NCI-H2227 (cell line): Measurements from ENCODE around the gene UGT1A10.
"Not testable (repeated sequence)": the region's sequence is repeated elsewhere in the genome, so short reads cannot be mapped to it uniquely, and the experiment has no call there.

Experiments used
- DNase-seq: peaks from one replicate; lab custom pipeline; 2025; ENCODE audit not compliant: unreplicated experiment; lab: John Stamatoyannopoulos, UW

UGT1A10 gene

GRCh38 chr2:233655043-233655442 lies 18.8 kb downstream of the UGT1A10 start:
- DNase-seq: no peak

DNA sequence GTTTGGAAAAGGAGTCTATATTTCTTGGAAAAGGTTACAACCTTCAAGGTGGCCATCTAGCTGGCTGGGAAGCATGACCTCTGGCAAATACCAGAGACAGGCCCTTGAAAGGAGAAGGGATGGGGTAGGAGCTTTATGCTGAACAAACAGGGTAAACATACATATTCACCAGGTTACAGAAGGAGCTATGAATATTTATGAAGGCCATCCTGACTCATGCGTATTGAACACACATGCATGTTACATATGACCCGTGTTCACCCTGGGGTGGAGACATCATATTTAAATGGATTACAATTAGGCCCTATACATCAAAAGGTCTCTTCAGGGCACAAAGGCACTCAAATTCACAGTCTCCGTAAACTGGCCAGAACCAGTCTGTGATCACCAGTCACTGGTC lies 19.7 kb downstream of the UGT1A10 start:
- DNase-seq: not testable (repeated sequence)

- no peak for DNase-seq
Measured at GRCh38 chr2:233656443-233656842, 20.2 kb downstream of the UGT1A10 start.

DNA sequence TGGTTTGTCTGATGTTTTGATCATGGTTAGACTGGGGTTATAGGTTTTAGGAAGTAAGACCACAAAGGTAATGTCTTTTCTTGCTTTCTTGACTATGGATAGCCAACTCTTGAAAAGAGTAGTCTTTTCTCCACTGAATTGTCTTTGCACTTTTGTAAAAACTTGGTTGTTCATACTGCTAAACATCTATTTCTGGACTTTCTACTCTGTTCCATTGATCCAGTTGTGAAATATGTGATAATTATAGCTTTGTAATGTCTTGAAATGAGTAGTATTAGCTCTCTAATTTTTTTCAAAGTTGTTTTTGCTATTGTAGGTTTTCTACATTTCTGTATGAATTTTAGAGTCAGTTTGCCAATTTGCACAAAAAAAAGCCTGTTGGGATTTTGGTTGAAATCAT lies 22.4 kb downstream of the UGT1A10 start:
- DNase-seq: no peak

DNA sequence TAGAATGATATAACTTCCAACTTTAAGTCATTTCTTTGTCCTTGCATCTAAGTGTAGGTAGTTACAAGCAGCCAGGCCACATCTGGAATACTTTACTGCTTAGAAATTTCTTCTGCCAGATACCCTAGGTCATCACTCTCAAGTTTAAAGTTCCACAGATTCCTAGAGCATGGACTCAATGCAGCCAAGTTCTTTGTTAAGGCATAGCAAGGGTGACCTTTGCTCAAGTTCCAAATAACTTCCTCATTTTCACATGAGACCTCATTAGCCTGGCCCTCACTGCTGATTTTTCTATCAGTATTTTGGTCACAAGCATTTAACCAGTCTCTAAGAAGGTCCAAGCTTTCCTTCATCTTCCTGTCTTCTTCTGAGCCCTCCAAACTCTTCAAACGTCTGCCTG lies 27.7 kb downstream of the UGT1A10 start:
- DNase-seq: no peak

GRCh38 chr2:233668605-233669260 lies 32.5 kb downstream of the UGT1A10 start:
- DNase-seq: no peak

- no peak for DNase-seq
Measured at GRCh38 chr2:233671290-233672161, 35.3 kb downstream of the UGT1A10 start, which contains the start of gene UGT1A9. TSS of gene UGT1A9 (plus strand) at chr2:233671898. CDS start at chr2:233671935, 37 bp downstream.

- no peak for DNase-seq
Measured at GRCh38 chr2:233672886-233673285, 36.6 kb downstream of the UGT1A10 start.

GRCh38 chr2:233673896-233674295 lies 37.6 kb downstream of the UGT1A10 start:
- DNase-seq: no peak

DNA sequence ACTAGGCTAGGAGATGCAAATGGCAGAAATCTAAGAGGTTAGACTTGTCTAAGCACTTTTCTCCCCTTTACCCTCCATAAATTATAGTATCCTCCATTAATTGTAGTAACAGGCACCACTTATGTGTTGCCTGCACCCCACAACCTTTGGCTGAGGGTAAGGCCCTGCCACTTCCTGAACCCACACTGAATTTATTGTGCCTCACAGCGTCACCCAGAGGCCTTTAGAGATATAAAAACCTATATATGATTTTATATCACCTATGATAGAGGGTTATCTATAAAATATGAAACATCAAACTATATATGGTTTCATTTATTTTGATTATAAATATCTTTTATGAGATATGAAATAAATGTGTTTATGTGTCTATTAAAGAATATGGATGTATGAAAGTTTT lies 38.1 kb downstream of the UGT1A10 start:
- no peak for DNase-seq

GRCh38 chr2:233674995-233675394 lies 38.7 kb downstream of the UGT1A10 start:
- DNase-seq: no peak

DNA sequence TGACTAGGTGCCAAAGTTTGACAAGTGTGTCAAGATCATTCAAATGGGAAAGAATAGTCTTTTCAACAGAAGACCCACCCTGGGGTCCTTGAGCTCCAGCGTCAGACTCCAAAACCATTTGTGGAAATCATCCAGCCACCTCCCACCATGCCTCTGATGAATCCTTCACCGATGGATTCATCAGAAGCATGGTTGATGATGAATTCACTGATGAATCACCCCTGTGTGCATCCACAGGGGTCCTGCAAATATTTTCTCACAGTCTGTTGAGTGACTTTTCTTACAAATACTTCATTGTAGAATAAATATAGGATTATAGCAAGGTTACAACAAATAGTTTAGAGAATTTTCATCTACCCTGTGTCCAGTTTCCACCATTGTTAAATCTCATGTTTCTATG lies 39.8 kb downstream of the UGT1A10 start:
- DNase-seq: no peak

- DNase-seq: no peak
Measured at GRCh38 chr2:233679196-233679595, 42.9 kb downstream of the UGT1A10 start.

DNA sequence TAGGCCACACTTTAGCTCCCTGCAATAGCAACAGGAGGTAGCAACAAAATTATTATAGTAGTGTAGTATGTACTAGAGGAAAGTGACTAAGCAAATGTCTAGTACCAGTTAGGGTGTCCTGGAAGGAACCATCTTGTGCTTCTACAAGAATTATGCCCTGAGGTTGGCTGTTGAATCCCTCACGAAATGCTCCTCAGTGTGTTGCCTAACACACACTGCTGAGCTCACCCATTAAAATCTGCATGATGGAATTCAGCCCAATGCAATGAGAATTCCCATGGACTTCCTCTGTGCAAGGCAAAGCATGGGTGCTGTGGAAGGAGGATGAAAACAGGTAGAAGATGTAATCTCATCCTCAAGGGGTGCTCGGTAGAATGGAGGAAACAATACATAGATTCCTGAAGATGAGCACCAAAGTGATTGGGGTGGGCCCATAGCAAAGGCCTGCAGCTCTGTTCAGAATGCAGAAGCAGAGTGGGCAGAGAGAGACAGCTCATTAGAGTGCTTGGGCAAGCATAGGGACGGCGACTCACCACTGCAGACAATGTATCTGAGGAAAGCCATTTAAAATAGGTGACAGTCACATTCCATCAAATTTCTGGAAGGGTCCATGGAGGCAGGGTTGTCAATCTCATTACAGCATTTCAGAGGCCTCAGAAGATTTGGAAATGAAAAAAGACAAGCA lies 44.3 kb downstream of the UGT1A10 start:
- DNase-seq: no peak

DNA sequence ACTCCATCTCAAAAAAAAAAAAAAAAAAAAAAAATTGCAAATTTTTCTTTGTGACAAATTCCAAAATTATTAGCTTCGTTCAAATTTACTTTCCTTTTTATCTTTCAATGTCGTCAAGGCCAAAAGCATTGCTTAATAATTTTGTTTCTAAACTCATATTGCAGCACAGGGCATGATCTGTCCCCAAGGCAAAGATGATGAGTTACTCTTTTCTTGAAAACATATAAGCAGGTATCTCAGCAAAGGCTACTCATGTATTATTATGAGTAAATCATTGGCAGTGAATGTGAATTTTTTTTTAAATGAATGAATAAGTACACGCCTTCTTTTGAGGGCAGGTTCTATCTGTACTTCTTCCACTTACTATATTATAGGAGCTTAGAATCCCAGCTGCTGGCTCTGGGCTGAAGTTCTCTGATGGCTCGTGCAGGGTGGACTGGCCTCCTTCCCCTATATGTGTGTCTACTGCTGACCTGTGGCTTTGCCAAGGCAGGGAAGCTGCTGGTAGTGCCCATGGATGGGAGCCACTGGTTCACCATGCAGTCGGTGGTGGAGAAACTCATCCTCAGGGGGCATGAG lies 45.4 kb downstream of the UGT1A10 start, which contains the start of gene UGT1A7:
Gene UGT1A7 (plus strand): TSS at position 381 of the 579 bp plus-strand sequence. CDS start 37 bp downstream, at position 418.
- DNase-seq: no peak

DNA sequence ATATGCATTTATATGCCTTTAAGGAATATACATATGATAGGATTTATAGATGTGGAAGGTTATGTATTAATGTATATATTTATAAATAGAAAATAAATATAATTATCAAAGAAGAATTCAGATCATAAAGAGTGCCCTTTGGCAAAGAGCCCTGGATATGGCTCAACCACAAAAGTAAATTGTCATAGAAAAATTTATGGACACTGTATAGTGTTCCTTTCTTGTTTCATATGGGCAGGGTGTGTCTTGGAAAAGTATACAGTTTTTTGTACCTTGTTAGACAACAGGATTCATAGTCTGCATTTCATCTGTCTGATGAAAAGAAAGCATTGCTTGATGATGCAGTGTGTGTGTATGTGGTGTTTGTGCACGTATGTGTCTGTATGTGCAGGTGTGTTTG lies 48.4 kb downstream of the UGT1A10 start:
- DNase-seq: no peak

GRCh38 chr2:233686928-233687327 lies 50.7 kb downstream of the UGT1A10 start:
- no peak for DNase-seq

DNA sequence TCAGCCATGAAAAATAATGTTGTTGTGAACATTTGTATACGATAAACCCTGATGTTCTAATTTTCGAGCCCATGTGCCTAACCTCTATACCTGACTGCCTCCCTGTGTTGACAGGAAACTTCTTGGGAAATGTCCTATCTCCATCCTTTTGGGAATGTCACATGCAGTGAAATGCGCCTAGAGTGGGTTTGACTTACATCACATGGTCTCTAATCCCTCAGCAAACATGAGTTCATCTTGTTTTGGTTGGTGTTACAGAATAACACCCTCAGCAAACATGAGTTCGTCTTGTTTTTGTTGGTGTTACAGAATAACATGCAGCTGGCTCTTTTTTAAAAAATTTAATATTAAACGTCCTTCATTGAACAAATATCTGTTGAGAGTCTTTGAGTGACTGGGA lies 52.1 kb downstream of the UGT1A10 start:
- DNase-seq: no peak

GRCh38 chr2:233689031-233689430 lies 52.8 kb downstream of the UGT1A10 start:
- DNase-seq: no peak

DNA sequence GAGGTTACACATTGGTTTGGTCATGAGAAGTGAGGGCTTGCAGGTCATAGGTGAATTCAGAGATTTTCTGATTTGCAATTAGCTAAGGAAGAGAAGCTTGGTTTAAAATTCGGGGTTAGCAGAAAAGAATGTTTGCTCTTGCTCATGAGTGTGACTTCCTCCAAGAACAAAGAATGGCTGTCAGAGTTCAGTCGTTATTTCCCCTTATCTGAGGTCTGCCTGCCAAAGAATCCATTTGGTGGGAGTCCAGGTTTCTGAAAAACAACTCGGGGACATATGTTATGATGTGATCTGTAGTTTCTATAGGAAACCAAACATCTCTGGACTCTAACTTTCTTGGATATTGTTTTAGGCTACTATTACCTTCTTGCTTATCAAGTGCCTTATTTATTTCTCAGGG lies 53.3 kb downstream of the UGT1A10 start:
- DNase-seq: no peak

DNA sequence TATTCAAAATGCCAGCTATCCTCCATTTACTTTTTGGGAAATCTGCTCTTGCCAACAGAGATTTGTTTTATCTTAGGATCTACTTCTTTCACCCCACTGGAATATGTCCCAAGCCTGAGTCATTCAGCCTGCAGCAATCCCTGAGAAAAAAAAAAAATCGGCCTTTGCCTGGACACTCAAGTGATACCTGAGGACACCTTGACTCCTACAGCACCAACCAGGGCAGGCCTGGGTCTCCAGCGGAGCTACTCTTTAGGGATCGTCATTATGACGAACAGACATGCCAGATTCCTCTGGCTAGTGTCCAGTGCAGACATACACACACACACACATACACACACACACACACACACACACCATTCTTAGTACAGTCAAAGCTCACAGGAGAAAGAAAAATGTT lies 54.2 kb downstream of the UGT1A10 start:
- no peak for DNase-seq
